ENCODE results near the gene C19orf33.

The C19orf33 gene

GRCh38 chr19:38323291-38323690, 19.2 kb downstream of the C19orf33 start:
- ChIA-PET POLR2A (no interaction called here), CTCF (no interaction called here)
- Histone ChIP-seq H3K27ac (ENCODE audit: insufficient read depth in 1 of 2, low read depth in 1 of 2, low read length in 2 of 2, poor library complexity in 1 of 2, severe bottlenecking in 2 of 2) (no peak overlapping the region), H3K4me1 (ENCODE audit: control extremely low read depth in 1 of 4, control insufficient read depth in 4 of 4, insufficient read depth in 4 of 4, low read length in 3 of 4) (peaks cover 0 to 27% (median 24%) of the 10 kb centered on the region in 4 experiments), H3K4me3 (ENCODE audit: control insufficient read depth in 1 of 7, extremely low read depth in 1 of 7, insufficient read depth in 4 of 7, low read depth in 2 of 7, low read length in 6 of 7) (no peak overlapping the region), H3K36me3 (ENCODE audit: control insufficient read depth in 4 of 4, insufficient read depth in 4 of 4, low read length in 3 of 4) (peaks cover 0 to 9% (median 4%) of the 10 kb centered on the region in 4 experiments), H3K27me3 (replicated peaks in 2 of 5; ENCODE audit: control insufficient read depth in 4 of 5, insufficient read depth in 5 of 5, low read length in 4 of 5) (no peaks in the 10 kb centered on the region), H3K9me3 (ENCODE audit: control extremely low read depth in 1 of 5, control insufficient read depth in 4 of 5, insufficient read depth in 2 of 5, low read depth in 1 of 5, low read length in 4 of 5) (no peaks in the 10 kb centered on the region)
- no peak for DNase-seq
- 97% methylated on average over 6 of the region's 7 CpGs for WGBS (ENCODE audit: insufficient coverage)

DNA sequence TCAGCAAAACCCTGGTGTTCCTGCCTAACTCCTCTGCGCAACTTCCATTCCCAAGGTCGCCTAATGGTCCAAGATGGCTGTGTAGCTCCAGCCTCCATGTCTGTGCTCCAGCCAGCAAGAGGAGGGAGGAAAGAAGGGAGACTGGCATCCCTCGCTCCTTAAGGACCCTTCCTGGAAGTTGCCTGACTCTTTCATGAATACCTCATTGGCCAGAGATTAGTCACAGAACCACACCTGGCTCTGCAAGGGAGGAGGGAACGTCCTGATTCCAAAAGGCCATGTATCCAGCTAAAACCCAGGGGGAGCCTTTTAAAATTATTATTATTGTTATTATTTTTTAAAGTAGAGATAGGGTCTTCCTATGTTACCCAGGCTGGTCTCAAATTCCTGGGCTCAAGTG, 20.4 kb downstream of the C19orf33 start:
- POLR2A ChIA-PET, result no interaction called here
- Histone ChIP-seq H3K4me3 (ENCODE audit: control insufficient read depth in 1 of 7, extremely low read depth in 1 of 7, insufficient read depth in 4 of 7, low read depth in 2 of 7, low read length in 6 of 7) (no peak overlapping the region), H3K9me3 (ENCODE audit: control extremely low read depth in 1 of 5, control insufficient read depth in 4 of 5, insufficient read depth in 2 of 5, low read depth in 1 of 5, low read length in 4 of 5) (no peaks in the 10 kb centered on the region), H3K27ac (ENCODE audit: insufficient read depth in 1 of 2, low read depth in 1 of 2, low read length in 2 of 2, poor library complexity in 1 of 2, severe bottlenecking in 2 of 2) (no peak overlapping the region), H3K4me1 (ENCODE audit: control extremely low read depth in 1 of 4, control insufficient read depth in 4 of 4, insufficient read depth in 4 of 4, low read length in 3 of 4) (peaks cover 0 to 16% (median 13%) of the 10 kb centered on the region in 4 experiments), H3K27me3 (replicated peaks in 2 of 5; ENCODE audit: control insufficient read depth in 4 of 5, insufficient read depth in 5 of 5, low read length in 4 of 5) (no peaks in the 10 kb centered on the region), H3K36me3 (ENCODE audit: control insufficient read depth in 4 of 4, insufficient read depth in 4 of 4, low read length in 3 of 4) (peaks cover 0 to 12% (median 5%) of the 10 kb centered on the region in 4 experiments)
- DNase-seq, result no peak
- CTCF ChIA-PET, result no interaction called here
- 100% methylated on average over 2 of the region's 4 CpGs for WGBS (ENCODE audit: insufficient coverage)

DNA sequence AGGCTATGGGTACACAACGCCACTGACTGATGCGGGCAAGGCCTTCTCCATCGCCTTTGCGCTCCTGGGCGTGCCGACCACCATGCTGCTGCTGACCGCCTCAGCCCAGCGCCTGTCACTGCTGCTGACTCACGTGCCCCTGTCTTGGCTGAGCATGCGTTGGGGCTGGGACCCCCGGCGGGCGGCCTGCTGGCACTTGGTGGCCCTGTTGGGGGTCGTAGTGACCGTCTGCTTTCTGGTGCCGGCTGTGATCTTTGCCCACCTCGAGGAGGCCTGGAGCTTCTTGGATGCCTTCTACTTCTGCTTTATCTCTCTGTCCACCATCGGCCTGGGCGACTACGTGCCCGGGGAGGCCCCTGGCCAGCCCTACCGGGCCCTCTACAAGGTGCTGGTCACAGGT, 22.5 kb downstream of the C19orf33 start:
- CTCF ChIA-PET, result interaction anchor here (0.8 to 1.7 kb wide), 2 partner anchors 82 to 94 kb away, joined by 3 to 5 read pairs; no protein-coding TSS in a partner anchor
- H3K36me3 ChIP-seq (ENCODE audit: control insufficient read depth in 4 of 4, insufficient read depth in 4 of 4, low read length in 3 of 4), result peaks cover 0 to 12% (median 5%) of the 10 kb centered on the region in 4 experiments
- H3K9me3 ChIP-seq (ENCODE audit: control extremely low read depth in 1 of 5, control insufficient read depth in 4 of 5, insufficient read depth in 2 of 5, low read depth in 1 of 5, low read length in 4 of 5), result no peaks in the 10 kb centered on the region
- no peaks in the 10 kb centered on the region for H3K4me1 ChIP-seq (ENCODE audit: control extremely low read depth in 1 of 4, control insufficient read depth in 4 of 4, insufficient read depth in 4 of 4, low read length in 3 of 4)
- WGBS (ENCODE audit: insufficient coverage), result over 99% methylated on average over 22 of the region's 22 CpGs
- H3K27me3 ChIP-seq (replicated peaks in 2 of 5; ENCODE audit: control insufficient read depth in 4 of 5, insufficient read depth in 5 of 5, low read length in 4 of 5), result no peaks in the 10 kb centered on the region
- no peak overlapping the region for H3K4me3 ChIP-seq (ENCODE audit: control insufficient read depth in 1 of 7, extremely low read depth in 1 of 7, insufficient read depth in 4 of 7, low read depth in 2 of 7, low read length in 6 of 7)
- DNase-seq, result no peak
- POLR2A ChIA-PET, result no interaction called here
- no peak overlapping the region for H3K27ac ChIP-seq (ENCODE audit: insufficient read depth in 1 of 2, low read depth in 1 of 2, low read length in 2 of 2, poor library complexity in 1 of 2, severe bottlenecking in 2 of 2)

- POLR2A ChIA-PET, result no interaction called here
- DNase-seq, result no peak
- peaks cover 0 to 12% (median 5%) of the 10 kb centered on the region in 4 experiments for H3K36me3 ChIP-seq (ENCODE audit: control insufficient read depth in 4 of 4, insufficient read depth in 4 of 4, low read length in 3 of 4)
- no peaks in the 10 kb centered on the region for H3K4me1 ChIP-seq (ENCODE audit: control extremely low read depth in 1 of 4, control insufficient read depth in 4 of 4, insufficient read depth in 4 of 4, low read length in 3 of 4)
- CTCF ChIA-PET, result interaction anchor here (0.6 to 6.7 kb wide), 5 partner anchors 11 to 96 kb away, joined by 3 to 62 read pairs (median 3); partner anchors contain the start of gene KCNK6
- 100% methylated on average over 5 of the region's 7 CpGs for WGBS (ENCODE audit: insufficient coverage)
- no peaks in the 10 kb centered on the region for H3K27me3 ChIP-seq (replicated peaks in 2 of 5; ENCODE audit: control insufficient read depth in 4 of 5, insufficient read depth in 5 of 5, low read length in 4 of 5)
- H3K4me3 ChIP-seq (ENCODE audit: control insufficient read depth in 1 of 7, extremely low read depth in 1 of 7, insufficient read depth in 4 of 7, low read depth in 2 of 7, low read length in 6 of 7), result no peak overlapping the region
- H3K9me3 ChIP-seq (ENCODE audit: control extremely low read depth in 1 of 5, control insufficient read depth in 4 of 5, insufficient read depth in 2 of 5, low read depth in 1 of 5, low read length in 4 of 5), result no peaks in the 10 kb centered on the region
- no peak overlapping the region for H3K27ac ChIP-seq (ENCODE audit: insufficient read depth in 1 of 2, low read depth in 1 of 2, low read length in 2 of 2, poor library complexity in 1 of 2, severe bottlenecking in 2 of 2)
Observed at GRCh38 chr19:38329651-38330050, 25.6 kb downstream of the C19orf33 start.

DNA sequence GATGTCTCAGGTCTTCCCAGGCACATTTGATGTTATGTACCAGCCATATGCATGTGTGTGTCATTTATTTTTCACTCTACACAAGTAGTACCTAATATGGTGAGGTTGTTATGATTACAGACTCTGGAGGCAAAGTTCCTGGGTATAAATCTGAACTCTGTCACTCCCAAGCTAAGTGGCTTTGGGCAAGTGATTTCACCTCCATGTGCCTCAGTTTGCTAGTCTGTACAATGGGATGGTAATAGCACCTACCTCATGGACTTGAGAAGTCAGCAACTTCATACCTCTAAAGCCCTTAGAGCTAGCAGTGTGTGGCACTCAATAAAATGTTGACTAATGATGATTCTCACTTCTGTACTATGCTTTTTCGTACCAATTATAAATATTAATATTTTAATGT, 27.7 kb downstream of the C19orf33 start:
- no peak overlapping the region for H3K27ac ChIP-seq (ENCODE audit: insufficient read depth in 1 of 2, low read depth in 1 of 2, low read length in 2 of 2, poor library complexity in 1 of 2, severe bottlenecking in 2 of 2)
- ChIA-PET CTCF (interaction anchor here (0.8 to 6.7 kb wide), 7 partner anchors 10 to 89 kb away, joined by 3 to 62 read pairs (median 5); partner anchors contain the start of gene PSMD8), POLR2A (no interaction called here)
- no peak overlapping the region for H3K4me3 ChIP-seq (ENCODE audit: control insufficient read depth in 1 of 7, extremely low read depth in 1 of 7, insufficient read depth in 4 of 7, low read depth in 2 of 7, low read length in 6 of 7)
- no peaks in the 10 kb centered on the region for H3K9me3 ChIP-seq (ENCODE audit: control extremely low read depth in 1 of 5, control insufficient read depth in 4 of 5, insufficient read depth in 2 of 5, low read depth in 1 of 5, low read length in 4 of 5)
- peak in 1 of 3 donors; percentile 4 for DNase-seq
- H3K4me1 ChIP-seq (ENCODE audit: control extremely low read depth in 1 of 4, control insufficient read depth in 4 of 4, insufficient read depth in 4 of 4, low read length in 3 of 4), result peaks cover 0 to 8% (median 3%) of the 10 kb centered on the region in 4 experiments
- peaks cover 0 to 9% (median 5%) of the 10 kb centered on the region in 4 experiments for H3K36me3 ChIP-seq (ENCODE audit: control insufficient read depth in 4 of 4, insufficient read depth in 4 of 4, low read length in 3 of 4)
- no CpG with 5 or more reads among the region's 1 CpG for WGBS (ENCODE audit: insufficient coverage)
- no peaks in the 10 kb centered on the region for H3K27me3 ChIP-seq (replicated peaks in 2 of 5; ENCODE audit: control insufficient read depth in 4 of 5, insufficient read depth in 5 of 5, low read length in 4 of 5)

DNA sequence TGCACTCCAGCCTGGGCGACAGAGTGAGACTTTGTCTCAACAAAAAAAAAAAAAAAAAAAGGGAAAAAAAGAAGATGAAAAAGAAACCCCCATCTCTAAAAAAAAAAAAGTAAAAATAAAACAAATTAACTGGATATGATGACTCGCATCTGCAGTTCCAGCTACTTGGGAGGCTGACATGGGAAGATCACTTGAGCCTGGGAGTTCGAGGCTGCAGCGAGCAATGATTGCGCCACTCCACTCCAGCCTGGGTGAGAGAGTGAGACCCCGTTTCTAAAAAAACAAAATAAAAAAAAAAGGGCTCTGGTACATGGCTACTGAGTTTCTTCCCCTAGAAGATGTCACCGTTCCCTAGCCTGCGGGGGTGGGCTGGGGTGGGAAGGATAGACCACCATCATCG, 29.2 kb downstream of the C19orf33 start:
- ChIA-PET POLR2A (interaction anchor here (0.6 kb wide), 1 partner anchor 241 kb away, joined by 3 read pairs; no protein-coding TSS in a partner anchor), CTCF (interaction anchor here (1.1 to 6.7 kb wide), 4 partner anchors 13 to 90 kb away, joined by 3 to 62 read pairs (median 5); partner anchors contain the start of genes KCNK6 and PSMD8)
- Histone ChIP-seq H3K9me3 (ENCODE audit: control extremely low read depth in 1 of 5, control insufficient read depth in 4 of 5, insufficient read depth in 2 of 5, low read depth in 1 of 5, low read length in 4 of 5) (no peaks in the 10 kb centered on the region), H3K4me1 (ENCODE audit: control extremely low read depth in 1 of 4, control insufficient read depth in 4 of 4, insufficient read depth in 4 of 4, low read length in 3 of 4) (peaks cover 0 to 15% (median 9%) of the 10 kb centered on the region in 4 experiments), H3K4me3 (ENCODE audit: control insufficient read depth in 1 of 7, extremely low read depth in 1 of 7, insufficient read depth in 4 of 7, low read depth in 2 of 7, low read length in 6 of 7) (no peak overlapping the region), H3K36me3 (ENCODE audit: control insufficient read depth in 4 of 4, insufficient read depth in 4 of 4, low read length in 3 of 4) (peaks cover 0 to 3% (median under 1%) of the 10 kb centered on the region in 4 experiments), H3K27me3 (replicated peaks in 2 of 5; ENCODE audit: control insufficient read depth in 4 of 5, insufficient read depth in 5 of 5, low read length in 4 of 5) (no peaks in the 10 kb centered on the region), H3K27ac (ENCODE audit: insufficient read depth in 1 of 2, low read depth in 1 of 2, low read length in 2 of 2, poor library complexity in 1 of 2, severe bottlenecking in 2 of 2) (no peak overlapping the region)
- WGBS (ENCODE audit: insufficient coverage), result 100% methylated on average over 7 of the region's 9 CpGs
- DNase-seq, result no peak

- peak; percentile 95 to 97 (median 97) for DNase-seq
- WGBS (ENCODE audit: insufficient coverage), result 0% methylated on average over 47 of the region's 52 CpGs
Observed at GRCh38 chr19:38335949-38336637, 32.0 kb downstream of the C19orf33 start.

More at GRCh38 chr19:38335949-38336637, 32.0 kb downstream of the C19orf33 start:
- no peaks in the 10 kb centered on the region for H3K27me3 ChIP-seq (replicated peaks in 2 of 5; ENCODE audit: control insufficient read depth in 4 of 5, insufficient read depth in 5 of 5, low read length in 4 of 5)
- ChIA-PET POLR2A (interaction anchor here (2.5 kb wide), 1 partner anchor 38 kb away, joined by 13 read pairs; the partner anchor contains the start of gene PSMD8), CTCF (interaction anchor here (0.7 to 6.7 kb wide), 9 partner anchors 19 to 109 kb away, joined by 3 to 62 read pairs (median 3); partner anchors contain the start of gene PSMD8)
- no peaks in the 10 kb centered on the region for H3K36me3 ChIP-seq (ENCODE audit: control insufficient read depth in 4 of 4, insufficient read depth in 4 of 4, low read length in 3 of 4)
- peak overlapping the region in 1 of 2 experiments; percentile 75 for H3K27ac ChIP-seq (ENCODE audit: insufficient read depth in 1 of 2, low read depth in 1 of 2, low read length in 2 of 2, poor library complexity in 1 of 2, severe bottlenecking in 2 of 2)
- no peaks in the 10 kb centered on the region for H3K9me3 ChIP-seq (ENCODE audit: control extremely low read depth in 1 of 5, control insufficient read depth in 4 of 5, insufficient read depth in 2 of 5, low read depth in 1 of 5, low read length in 4 of 5)
- H3K4me1 ChIP-seq (ENCODE audit: control extremely low read depth in 1 of 4, control insufficient read depth in 4 of 4, insufficient read depth in 4 of 4, low read length in 3 of 4), result peaks cover 0 to 15% (median 9%) of the 10 kb centered on the region in 4 experiments
- peak overlapping the region; percentile 61 to 93 (median 81) for H3K4me3 ChIP-seq (ENCODE audit: control insufficient read depth in 1 of 7, extremely low read depth in 1 of 7, insufficient read depth in 4 of 7, low read depth in 2 of 7, low read length in 6 of 7)
